HepG2 (cell line): ENCODE measurements around the gene JAZF1. TPM values are rescaled to one million over a fixed set of nuclear protein-coding genes. Genes with fewer than 3 reads are reported as not detected.

Source experiments
- ATAC-seq: fragments of 200-7000 bp; cut with Tn5 transposase; 3 replicates; pipeline ENCODE4 v1.9.1; 2020; ENCODE audit warnings: mild to moderate bottlenecking, moderate library complexity
- BruUV-seq: library from RNA; stranded (reverse); fragments of 400-500 nt; replicated peaks from 2 replicates; lab custom pipeline; 2021; lab: Mats Ljungman, UMichigan
- CTCF ChIA-PET: fragments of 300-600 bp; formaldehyde crosslinking; extraction: SDS; loops from one replicate; lab custom pipeline; 2021; ENCODE audit warnings: low total read pairs, inconsistent platforms, low intra/inter-chr PET ratio; lab: Yijun Ruan, JAX
- POLR2A ChIA-PET: fragments of 350-600 bp; sonication (Branson Sonifier 250); formaldehyde crosslinking; loops from one replicate; lab custom pipeline; 2020; ENCODE audit warnings: antibody characterized with exemption, inconsistent platforms; lab: Yijun Ruan, JAX
- DNase-seq: peaks from one replicate; pipeline ENCODE4 v3.0.0-alpha.2; 2015; ENCODE audit warnings: low spot score
- FAIRE-seq: peaks from 3 replicates; lab custom pipeline; 2011; peaks lifted over from hg19 to GRCh38; lab: Jason Lieb, UNC
- H2AFZ ChIP-seq: one replicate; pipeline ENCODE4 v1.6.1; 2011; ENCODE audit warnings: low read length, inconsistent platforms
- H3K27ac ChIP-seq: fragments of 300-600 bp; 3 replicates; pipeline ENCODE4 v1.8.0; 2011; ENCODE audit warnings: mixed run types, mild to moderate bottlenecking, mixed read lengths, low read length, inconsistent platforms; ENCODE audit not compliant: insufficient read depth; ENCODE audit errors: extremely low read length
- H3K27me3 ChIP-seq, 2 experiments: fragments of 200-600 bp in 1 of 2; 2 replicates in 1 of 2; 3 replicates in 1 of 2; pipeline versions ENCODE4 v1.6.0 to v1.8.0; 2011; ENCODE audit warnings: low read length in 2 of 2, mild to moderate bottlenecking in 2 of 2, moderate library complexity in 2 of 2, inconsistent platforms in 1 of 2; ENCODE audit not compliant: insufficient read depth in 2 of 2, control insufficient read depth in 1 of 2
- H3K36me3 ChIP-seq, 2 experiments: fragments of 200-600 bp in 1 of 2; replicated peaks in 1 of 2; 2 replicates in 1 of 2; 3 replicates in 1 of 2; pipeline versions ENCODE4 v1.5.1 to v1.8.0; 2011; ENCODE audit warnings: low read length in 2 of 2, inconsistent platforms in 1 of 2; ENCODE audit not compliant: insufficient read depth in 2 of 2, control insufficient read depth in 1 of 2
- H3K4me1 ChIP-seq: 2 replicates; pipeline ENCODE4 v1.5.1; 2012; ENCODE audit warnings: low read length, inconsistent platforms; ENCODE audit not compliant: insufficient read depth
- H3K4me2 ChIP-seq: 2 replicates; pipeline ENCODE4 v1.6.0; 2011; ENCODE audit warnings: low read depth, low read length, inconsistent platforms
- H3K4me3 ChIP-seq, 3 experiments: fragments of 200-600 bp in 1 of 3; sonication (generic), shearing (Covaris generic) in 1 of 3; replicated peaks in 1 of 3; 2 replicates each; pipeline ENCODE4 v1.5.1; 2011 to 2016; ENCODE audit warnings: low read length in 3 of 3, inconsistent platforms in 2 of 3, low read depth in 2 of 3, mild to moderate bottlenecking in 2 of 3, control low read depth in 1 of 3, mixed read lengths in 1 of 3; ENCODE audit not compliant: insufficient read depth in 1 of 3
- H3K79me2 ChIP-seq: one replicate; pipeline ENCODE4 v1.6.1; 2011; ENCODE audit warnings: low read length, inconsistent platforms; ENCODE audit not compliant: insufficient read depth
- H3K9ac ChIP-seq: 2 replicates; pipeline ENCODE4 v1.6.0; 2011; ENCODE audit warnings: mild to moderate bottlenecking, low read depth, low read length, inconsistent platforms; ENCODE audit not compliant: insufficient read depth
- H3K9me3 ChIP-seq: 2 replicates; pipeline ENCODE4 v1.5.1; 2012; ENCODE audit warnings: mild to moderate bottlenecking, low read length
- H4K20me1 ChIP-seq: 2 replicates; pipeline ENCODE4 v1.6.0; 2011; ENCODE audit warnings: inconsistent platforms, mild to moderate bottlenecking, low read length, moderate library complexity; ENCODE audit not compliant: insufficient read depth
- EED ChIP-seq: sonication (generic); formaldehyde crosslinking; IDR thresholded peaks from 2 replicates; pipeline ENCODE4 v1.5.0; 2020; ENCODE audit warnings: mild to moderate bottlenecking, missing genetic modification reagents
- ETV5 ChIP-seq: IDR thresholded peaks from 2 replicates; pipeline ENCODE4 v1.6.1; 2018; ENCODE audit warnings: missing biosample characterization, missing genetic modification reagents, inconsistent platforms, borderline replicate concordance
- HNRNPH1 ChIP-seq: fragments of 200-400 bp; formaldehyde crosslinking; optimal IDR thresholded peaks from 2 replicates; pipeline ENCODE3; 2017; ENCODE audit warnings: mild to moderate bottlenecking, low read depth, low read length
- KDM6A ChIP-seq: IDR thresholded peaks from 2 replicates; pipeline ENCODE4 v1.6.1; 2016; ENCODE audit warnings: low read depth
- NAIF1 ChIP-seq: sonication (generic); formaldehyde crosslinking; IDR thresholded peaks from 2 replicates; pipeline ENCODE4 v1.5.0; 2020; ENCODE audit warnings: mild to moderate bottlenecking, missing genetic modification reagents, borderline replicate concordance
- PLRG1 ChIP-seq: fragments of 450-650 bp; conservative IDR thresholded peaks from 2 replicates; pipeline ENCODE4 v1.6.1; 2016
- SP1 ChIP-seq, 2 experiments: fragments of 450-650 bp in 1 of 2; sonication (generic) in 1 of 2; formaldehyde crosslinking in 1 of 2; IDR thresholded peaks; 2 replicates each; pipeline versions ENCODE4 v1.4.0 to v1.6.1; 2016 to 2020; ENCODE audit warnings: missing genetic modification reagents in 1 of 2
- SSRP1 ChIP-seq: IDR thresholded peaks from 2 replicates; pipeline ENCODE4 v1.6.1; 2016; ENCODE audit warnings: control low read depth
- TBX3 ChIP-seq: fragments of 450-650 bp; IDR thresholded peaks from 2 replicates; pipeline ENCODE4 v1.6.1; 2017; ENCODE audit warnings: antibody characterized with exemption, mild to moderate bottlenecking, inconsistent platforms, borderline replicate concordance
- THYN1 ChIP-seq: sonication (generic); formaldehyde crosslinking; IDR thresholded peaks from 2 replicates; pipeline ENCODE4 v1.8.1; 2023; ENCODE audit warnings: low read depth, mild to moderate bottlenecking, moderate library complexity, missing genetic modification reagents, borderline replicate concordance
- ZBTB8A ChIP-seq: sonication (generic); formaldehyde crosslinking; IDR thresholded peaks from 2 replicates; pipeline ENCODE4 v1.4.0; 2020; ENCODE audit warnings: mild to moderate bottlenecking, low read depth, missing genetic modification reagents, borderline replicate concordance
- ZMYM4 ChIP-seq: sonication (generic); formaldehyde crosslinking; IDR thresholded peaks from 2 replicates; pipeline ENCODE4 v1.8.1; 2023; ENCODE audit warnings: mild to moderate bottlenecking, missing genetic modification reagents
- ZNF121 ChIP-seq: sonication (generic); formaldehyde crosslinking; IDR thresholded peaks from 2 replicates; pipeline ENCODE4 v1.5.0; 2020; ENCODE audit warnings: mild to moderate bottlenecking, missing genetic modification reagents
- ZNF260 ChIP-seq: sonication (generic); formaldehyde crosslinking; IDR thresholded peaks from 2 replicates; pipeline ENCODE4 v1.4.0; 2020; ENCODE audit warnings: missing genetic modification reagents, low read depth, mild to moderate bottlenecking, borderline replicate concordance
- ZNF543 ChIP-seq: sonication (generic); formaldehyde crosslinking; IDR thresholded peaks from 2 replicates; pipeline ENCODE4 v1.4.0; 2020; ENCODE audit warnings: mild to moderate bottlenecking, missing genetic modification reagents
- ZSCAN22 ChIP-seq: sonication (generic); formaldehyde crosslinking; IDR thresholded peaks from 2 replicates; pipeline ENCODE4 v1.4.0; 2020; ENCODE audit warnings: mild to moderate bottlenecking, missing genetic modification reagents
- WGBS: methylation state at CpG from one replicate; pipeline ENCODE4 v1.1.6; 2017; ENCODE audit warnings: low lambda C conversion rate; 5-methylcytosine and 5-hydroxymethylcytosine counted together
- in situ Hi-C: cut with HindIII; loops from 2 replicates; pipeline ENCODE4 v1.10.0; 2017; ENCODE audit warnings: low pct_unique_long_range_greater_than_20kb; ENCODE audit not compliant: extremely low pct_ligation_motif_present
- intact Hi-C: fragments of 100-400 bp; cut with micrococcal nuclease; formaldehyde crosslinking; loops from one replicate; pipeline ENCODE4 v1.10.0; 2022; ENCODE audit not compliant: unreplicated experiment
- polyA plus RNA-seq, 8 experiments: library from polyadenylated mRNA; depleted of rRNA in 3 of 8; stranded (reverse) in 7 of 8; unstranded in 1 of 8; fragments of >200 nt; fragmentation: Illumina TruSeq in 4 of 8; extraction: Trizol in 4 of 8; gene quantifications; 2 replicates each; pipeline versions ENCODE4 v1.2.1 to v1.2.3, GENCODE V29; 2011 to 2016; ENCODE audit warnings: low read depth in 4 of 8, missing spikeins in 1 of 8, mixed read lengths in 1 of 8; ENCODE audit not compliant: insufficient read depth in 1 of 8
- total RNA-seq, 5 experiments: library from RNA; depleted of rRNA; stranded (reverse); fragments of >200 nt; fragmentation: Illumina TruSeq; extraction: Trizol; gene quantifications; 2 replicates each; pipeline ENCODE4 v1.2.3, GENCODE V29; 2016; ENCODE audit warnings: low read depth in 1 of 5
- TF ChIP-seq, protein P1 (sequence below): sonication (generic); formaldehyde crosslinking; IDR thresholded peaks from 2 replicates; pipeline ENCODE4 v1.5.1; 2020; ENCODE audit warnings: missing genetic modification reagents, mild to moderate bottlenecking, borderline replicate concordance
- TF ChIP-seq, protein P2 (sequence below): sonication (generic); formaldehyde crosslinking; IDR thresholded peaks from 2 replicates; pipeline ENCODE4 v1.9.0; 2021; ENCODE audit warnings: mild to moderate bottlenecking, missing genetic modification reagents

The JAZF1 gene
- total and polyA plus RNA-seq, 2 of the 13 experiments (the other 11 are each of a cell fraction or from before 2014, with no cell fraction given), result not detected

DNA sequence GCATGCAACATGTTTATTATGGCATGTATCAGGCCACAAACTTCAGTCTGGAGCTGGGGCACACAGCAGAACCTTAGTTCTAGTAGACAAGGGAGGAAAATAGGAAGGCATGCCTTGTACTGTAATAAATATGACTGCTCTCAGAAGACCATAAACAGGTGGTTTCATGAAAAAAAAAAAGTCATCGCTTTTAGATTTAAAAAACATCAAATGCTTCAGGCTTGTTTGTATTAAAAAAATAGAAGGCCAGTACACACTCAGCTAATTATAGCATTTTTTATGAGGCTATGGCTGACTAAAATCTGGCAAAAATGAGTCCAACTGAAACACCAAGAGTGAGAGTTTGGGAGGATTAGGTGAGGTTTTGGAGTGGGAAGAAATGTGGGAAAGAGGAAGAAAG, 204.1 kb downstream of the JAZF1 start:
- CTCF ChIA-PET, result no interaction called here
- 0 out of 5 replicates have a peak, but pooled peaks cover 0 to 2% of the 10 kb centered on the region in 2 experiments for H3K27me3 ChIP-seq
- H3K4me3 ChIP-seq, result no peak overlapping the region
- no peak for DNase-seq
- WGBS, result 97% methylated on average over 1 of the region's 1 CpG
- no peaks in the 10 kb centered on the region for H3K79me2 ChIP-seq
- no peak for TF ChIP-seq ZMYM4 (CRISPR knock-in tag)
- no peak for TF ChIP-seq KDM6A (CRISPR knock-in tag)
- TF ChIP-seq ETV5 (CRISPR knock-in tag), result no peak
- TF ChIP-seq, protein P1, sequence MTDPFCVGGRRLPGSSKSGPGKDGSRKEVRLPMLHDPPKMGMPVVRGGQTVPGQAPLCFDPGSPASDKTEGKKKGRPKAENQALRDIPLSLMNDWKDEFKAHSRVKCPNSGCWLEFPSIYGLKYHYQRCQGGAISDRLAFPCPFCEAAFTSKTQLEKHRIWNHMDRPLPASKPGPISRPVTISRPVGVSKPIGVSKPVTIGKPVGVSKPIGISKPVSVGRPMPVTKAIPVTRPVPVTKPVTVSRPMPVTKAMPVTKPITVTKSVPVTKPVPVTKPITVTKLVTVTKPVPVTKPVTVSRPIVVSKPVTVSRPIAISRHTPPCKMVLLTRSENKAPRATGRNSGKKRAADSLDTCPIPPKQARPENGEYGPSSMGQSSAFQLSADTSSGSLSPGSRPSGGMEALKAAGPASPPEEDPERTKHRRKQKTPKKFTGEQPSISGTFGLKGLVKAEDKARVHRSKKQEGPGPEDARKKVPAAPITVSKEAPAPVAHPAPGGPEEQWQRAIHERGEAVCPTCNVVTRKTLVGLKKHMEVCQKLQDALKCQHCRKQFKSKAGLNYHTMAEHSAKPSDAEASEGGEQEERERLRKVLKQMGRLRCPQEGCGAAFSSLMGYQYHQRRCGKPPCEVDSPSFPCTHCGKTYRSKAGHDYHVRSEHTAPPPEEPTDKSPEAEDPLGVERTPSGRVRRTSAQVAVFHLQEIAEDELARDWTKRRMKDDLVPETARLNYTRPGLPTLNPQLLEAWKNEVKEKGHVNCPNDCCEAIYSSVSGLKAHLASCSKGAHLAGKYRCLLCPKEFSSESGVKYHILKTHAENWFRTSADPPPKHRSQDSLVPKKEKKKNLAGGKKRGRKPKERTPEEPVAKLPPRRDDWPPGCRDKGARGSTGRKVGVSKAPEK (CRISPR knock-in tag), result no peak
- no peak for TF ChIP-seq HNRNPH1
- no peak for TF ChIP-seq ZSCAN22
- no peak for TF ChIP-seq EED
- TF ChIP-seq SP1 (IDR thresholded peaks at IDR 0.05), result no peak
- TF ChIP-seq SP1 (CRISPR knock-in tag; IDR thresholded peaks at IDR 0.05), result no peak
- no peak for TF ChIP-seq ZNF121 (CRISPR knock-in tag)
- TF ChIP-seq, protein P2, sequence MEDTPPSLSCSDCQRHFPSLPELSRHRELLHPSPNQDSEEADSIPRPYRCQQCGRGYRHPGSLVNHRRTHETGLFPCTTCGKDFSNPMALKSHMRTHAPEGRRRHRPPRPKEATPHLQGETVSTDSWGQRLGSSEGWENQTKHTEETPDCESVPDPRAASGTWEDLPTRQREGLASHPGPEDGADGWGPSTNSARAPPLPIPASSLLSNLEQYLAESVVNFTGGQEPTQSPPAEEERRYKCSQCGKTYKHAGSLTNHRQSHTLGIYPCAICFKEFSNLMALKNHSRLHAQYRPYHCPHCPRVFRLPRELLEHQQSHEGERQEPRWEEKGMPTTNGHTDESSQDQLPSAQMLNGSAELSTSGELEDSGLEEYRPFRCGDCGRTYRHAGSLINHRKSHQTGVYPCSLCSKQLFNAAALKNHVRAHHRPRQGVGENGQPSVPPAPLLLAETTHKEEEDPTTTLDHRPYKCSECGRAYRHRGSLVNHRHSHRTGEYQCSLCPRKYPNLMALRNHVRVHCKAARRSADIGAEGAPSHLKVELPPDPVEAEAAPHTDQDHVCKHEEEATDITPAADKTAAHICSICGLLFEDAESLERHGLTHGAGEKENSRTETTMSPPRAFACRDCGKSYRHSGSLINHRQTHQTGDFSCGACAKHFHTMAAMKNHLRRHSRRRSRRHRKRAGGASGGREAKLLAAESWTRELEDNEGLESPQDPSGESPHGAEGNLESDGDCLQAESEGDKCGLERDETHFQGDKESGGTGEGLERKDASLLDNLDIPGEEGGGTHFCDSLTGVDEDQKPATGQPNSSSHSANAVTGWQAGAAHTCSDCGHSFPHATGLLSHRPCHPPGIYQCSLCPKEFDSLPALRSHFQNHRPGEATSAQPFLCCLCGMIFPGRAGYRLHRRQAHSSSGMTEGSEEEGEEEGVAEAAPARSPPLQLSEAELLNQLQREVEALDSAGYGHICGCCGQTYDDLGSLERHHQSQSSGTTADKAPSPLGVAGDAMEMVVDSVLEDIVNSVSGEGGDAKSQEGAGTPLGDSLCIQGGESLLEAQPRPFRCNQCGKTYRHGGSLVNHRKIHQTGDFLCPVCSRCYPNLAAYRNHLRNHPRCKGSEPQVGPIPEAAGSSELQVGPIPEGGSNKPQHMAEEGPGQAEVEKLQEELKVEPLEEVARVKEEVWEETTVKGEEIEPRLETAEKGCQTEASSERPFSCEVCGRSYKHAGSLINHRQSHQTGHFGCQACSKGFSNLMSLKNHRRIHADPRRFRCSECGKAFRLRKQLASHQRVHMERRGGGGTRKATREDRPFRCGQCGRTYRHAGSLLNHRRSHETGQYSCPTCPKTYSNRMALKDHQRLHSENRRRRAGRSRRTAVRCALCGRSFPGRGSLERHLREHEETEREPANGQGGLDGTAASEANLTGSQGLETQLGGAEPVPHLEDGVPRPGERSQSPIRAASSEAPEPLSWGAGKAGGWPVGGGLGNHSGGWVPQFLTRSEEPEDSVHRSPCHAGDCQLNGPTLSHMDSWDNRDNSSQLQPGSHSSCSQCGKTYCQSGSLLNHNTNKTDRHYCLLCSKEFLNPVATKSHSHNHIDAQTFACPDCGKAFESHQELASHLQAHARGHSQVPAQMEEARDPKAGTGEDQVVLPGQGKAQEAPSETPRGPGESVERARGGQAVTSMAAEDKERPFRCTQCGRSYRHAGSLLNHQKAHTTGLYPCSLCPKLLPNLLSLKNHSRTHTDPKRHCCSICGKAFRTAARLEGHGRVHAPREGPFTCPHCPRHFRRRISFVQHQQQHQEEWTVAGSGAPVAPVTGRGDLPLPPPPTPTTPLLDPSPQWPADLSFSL (CRISPR knock-in tag), result no peak
- TF ChIP-seq TBX3, result no peak
- TF ChIP-seq PLRG1, result no peak
- TF ChIP-seq ZNF260, result no peak
- no peak for TF ChIP-seq THYN1 (CRISPR knock-in tag)
- no peak for TF ChIP-seq ZBTB8A
- no peak for TF ChIP-seq ZNF543
- TF ChIP-seq SSRP1 (CRISPR knock-in tag), result no peak
- TF ChIP-seq NAIF1 (CRISPR knock-in tag), result no peak
- no peaks in the 10 kb centered on the region for H3K4me1 ChIP-seq
- no peak for ATAC-seq
- H4K20me1 ChIP-seq, result no peaks in the 10 kb centered on the region
- no peaks in the 10 kb centered on the region for H3K9me3 ChIP-seq
- H3K36me3 ChIP-seq, result no peaks in the 10 kb centered on the region
- no TSS peak for BruUV-seq
- POLR2A ChIA-PET, result no interaction called here
- FAIRE-seq, result no peak
- H3K4me2 ChIP-seq, result no peak overlapping the region
- H2AFZ ChIP-seq, result no peak overlapping the region
- no peak overlapping the region for H3K27ac ChIP-seq
- intact Hi-C loops, result no loop called here
- in situ Hi-C loops, result no loop called here
- H3K9ac ChIP-seq, result no peak overlapping the region
